GM12875 (cell line): ENCODE data around the gene CLHC1.
"Not testable (repeated sequence)": the region's sequence is repeated elsewhere in the genome, so short reads cannot be mapped to it uniquely, and the experiment has no call there.

Experiments used
- H3K4me3 ChIP-seq: one replicate; pipeline ENCODE4 v1.5.1; 2011; ENCODE audit warnings: low read depth, low read length, control low read depth
- TF ChIP-seq, protein P1 (sequence below): IDR thresholded peaks from 2 replicates; pipeline ENCODE4 v1.5.1; 2011; ENCODE audit warnings: low read depth, mild to moderate bottlenecking, control low read depth, inconsistent platforms, low read length, moderate library complexity, borderline replicate concordance; ENCODE audit not compliant: insufficient read depth

The CLHC1 gene

DNA sequence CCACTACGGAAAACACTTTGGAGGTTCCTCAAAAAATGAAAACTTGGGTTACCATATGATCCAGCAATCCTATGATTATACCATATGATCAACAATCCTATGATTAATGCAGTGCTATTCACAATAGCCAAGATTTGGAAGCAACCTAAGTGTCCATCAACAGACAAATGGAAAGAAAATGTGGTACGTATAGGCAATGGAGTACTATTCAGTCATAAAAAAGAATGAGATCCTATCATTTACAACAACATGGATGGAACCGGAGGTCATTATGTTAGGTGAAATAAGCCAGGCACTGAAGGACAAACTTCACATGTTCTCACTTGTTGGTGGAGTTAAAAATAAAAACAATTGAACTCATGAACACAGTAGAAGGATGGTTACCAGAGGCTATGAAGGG, 27.6 kb downstream of the CLHC1 start:
- TF ChIP-seq, protein P1, sequence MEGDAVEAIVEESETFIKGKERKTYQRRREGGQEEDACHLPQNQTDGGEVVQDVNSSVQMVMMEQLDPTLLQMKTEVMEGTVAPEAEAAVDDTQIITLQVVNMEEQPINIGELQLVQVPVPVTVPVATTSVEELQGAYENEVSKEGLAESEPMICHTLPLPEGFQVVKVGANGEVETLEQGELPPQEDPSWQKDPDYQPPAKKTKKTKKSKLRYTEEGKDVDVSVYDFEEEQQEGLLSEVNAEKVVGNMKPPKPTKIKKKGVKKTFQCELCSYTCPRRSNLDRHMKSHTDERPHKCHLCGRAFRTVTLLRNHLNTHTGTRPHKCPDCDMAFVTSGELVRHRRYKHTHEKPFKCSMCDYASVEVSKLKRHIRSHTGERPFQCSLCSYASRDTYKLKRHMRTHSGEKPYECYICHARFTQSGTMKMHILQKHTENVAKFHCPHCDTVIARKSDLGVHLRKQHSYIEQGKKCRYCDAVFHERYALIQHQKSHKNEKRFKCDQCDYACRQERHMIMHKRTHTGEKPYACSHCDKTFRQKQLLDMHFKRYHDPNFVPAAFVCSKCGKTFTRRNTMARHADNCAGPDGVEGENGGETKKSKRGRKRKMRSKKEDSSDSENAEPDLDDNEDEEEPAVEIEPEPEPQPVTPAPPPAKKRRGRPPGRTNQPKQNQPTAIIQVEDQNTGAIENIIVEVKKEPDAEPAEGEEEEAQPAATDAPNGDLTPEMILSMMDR, result no peak
- H3K4me3 ChIP-seq, result no peak overlapping the region

GRCh38 chr2:55200416-55200815, 31.7 kb downstream of the CLHC1 start:
- no peak overlapping the region for H3K4me3 ChIP-seq
- TF ChIP-seq, protein P1, result no peak

DNA sequence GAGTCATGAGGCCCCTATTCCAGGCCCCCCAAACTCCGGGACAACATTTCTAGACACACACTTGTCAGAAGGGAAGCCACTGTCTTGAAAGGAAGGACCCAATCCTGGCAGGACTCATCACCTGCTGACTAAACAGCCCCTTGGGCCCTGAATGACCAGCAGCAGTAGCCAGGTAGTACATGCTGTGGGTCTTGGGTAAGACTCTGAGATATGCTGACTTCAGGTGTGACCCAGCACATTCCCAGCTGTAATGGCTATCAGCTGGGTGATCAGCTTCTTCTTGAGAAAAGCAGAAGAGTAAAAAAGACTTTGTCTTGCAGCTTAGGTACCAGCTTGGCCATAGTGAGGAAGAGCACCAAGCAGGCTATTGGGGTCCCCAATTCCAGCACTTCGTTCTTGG, 35.6 kb downstream of the CLHC1 start:
- H3K4me3 ChIP-seq, result no peak overlapping the region
- TF ChIP-seq, protein P1, result no peak

DNA sequence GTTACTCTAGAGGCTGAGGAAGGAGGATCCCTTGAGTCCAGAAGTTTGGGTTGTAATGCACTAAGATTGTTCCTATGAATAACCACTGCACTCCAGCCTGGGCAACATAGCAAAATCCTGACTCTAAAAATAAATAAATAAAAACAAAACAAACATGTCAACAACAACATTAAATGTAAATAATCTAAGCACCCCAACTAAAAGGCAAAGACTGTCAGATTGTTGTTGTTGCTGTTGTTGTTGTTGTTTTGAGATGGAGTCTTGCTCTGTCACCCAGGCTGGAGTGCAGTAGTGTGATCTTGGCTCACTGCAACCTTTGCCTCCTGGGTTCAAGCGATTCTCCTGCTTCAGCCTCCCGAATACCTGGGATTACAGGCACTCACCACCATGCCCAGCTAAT, 40.2 kb downstream of the CLHC1 start:
- not testable (repeated sequence) for H3K4me3 ChIP-seq

DNA sequence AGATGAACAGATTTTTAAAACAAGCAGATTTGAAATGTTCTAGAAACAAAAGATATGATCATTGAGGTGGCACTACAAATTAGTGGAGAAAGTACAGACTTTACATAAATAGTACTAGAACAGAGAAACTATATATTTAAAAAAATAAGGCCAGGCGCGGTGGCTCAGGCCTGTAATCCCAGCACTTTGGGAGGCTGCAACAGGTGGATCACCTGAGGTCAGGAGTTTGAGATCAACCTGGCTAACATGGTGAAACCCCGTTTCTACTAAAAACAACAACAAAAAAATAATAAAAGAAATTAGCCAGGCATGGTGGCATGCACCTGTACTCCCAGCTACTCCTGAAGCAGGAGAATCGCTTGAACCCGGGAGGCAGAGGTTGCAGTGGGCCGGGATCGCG, 45.3 kb downstream of the CLHC1 start:
- not testable (repeated sequence) for H3K4me3 ChIP-seq

GRCh38 chr2:55180374-55180773, 51.7 kb downstream of the CLHC1 start:
- TF ChIP-seq, protein P1, result no peak
- no peak overlapping the region for H3K4me3 ChIP-seq

- no peak overlapping the region for H3K4me3 ChIP-seq
- TF ChIP-seq, protein P1, result no peak
These were observed 56.0 kb downstream of the CLHC1 start for GRCh38 chr2:55176094-55176415.

DNA sequence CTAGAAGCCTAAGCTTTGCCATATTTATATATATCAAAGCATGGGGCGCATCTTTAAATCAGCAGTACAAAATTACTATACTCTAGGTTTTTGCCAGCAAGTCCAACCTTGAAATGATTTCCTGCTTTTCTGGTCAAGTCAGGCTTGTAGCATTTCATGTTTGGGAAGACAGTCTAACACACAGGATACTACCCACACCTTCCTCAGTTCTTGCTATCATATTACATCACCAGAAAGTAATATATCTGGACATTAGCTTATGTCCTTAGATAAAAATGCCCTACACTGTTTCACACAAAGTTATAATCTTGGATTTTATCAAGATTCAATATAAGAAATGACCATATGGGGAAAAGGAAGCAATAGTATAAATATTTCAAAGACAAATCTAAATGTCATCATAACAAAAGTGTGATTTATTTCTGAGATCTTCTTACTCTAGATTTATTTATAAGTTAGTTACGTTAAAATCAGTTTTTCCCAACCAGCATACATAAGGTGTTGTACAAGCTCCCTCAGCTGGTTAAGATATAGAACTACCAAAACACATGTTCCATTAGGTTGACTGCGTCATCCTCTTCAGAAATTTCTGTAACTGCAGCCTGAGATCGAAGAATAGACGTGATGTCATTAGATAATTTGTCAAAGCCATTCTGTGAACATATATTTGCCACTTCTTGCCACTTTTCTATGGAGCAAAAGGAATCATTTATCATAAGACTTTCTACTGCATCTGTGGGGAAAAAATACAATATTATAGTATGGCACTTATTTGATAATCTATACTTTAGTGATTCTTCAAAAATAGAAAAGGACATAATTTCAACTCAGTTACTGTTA, 56.6 kb downstream of the CLHC1 start:
- H3K4me3 ChIP-seq, result no peak overlapping the region
- TF ChIP-seq, protein P1, result peak; percentile 28; the same call in 1 of the 2 replicates
